DMS79 (cell line): ENCODE results near the gene COL8A2.

Source experiments
- DNase-seq: peaks from one replicate; lab custom pipeline; 2025; lab: John Stamatoyannopoulos, UW

COL8A2 gene

GRCh38 chr1:36089393-36090121, 35.5 kb downstream of the COL8A2 start:
- DNase-seq: no peak

GRCh38 chr1:36088577-36089392, 36.2 kb downstream of the COL8A2 start, which contains the start of gene ADPRS:
Gene ADPRS (plus strand): TSS chr1:36088892. CDS start chr1:36088905, 13 bp downstream.
- peak; percentile 75 for DNase-seq

DNA sequence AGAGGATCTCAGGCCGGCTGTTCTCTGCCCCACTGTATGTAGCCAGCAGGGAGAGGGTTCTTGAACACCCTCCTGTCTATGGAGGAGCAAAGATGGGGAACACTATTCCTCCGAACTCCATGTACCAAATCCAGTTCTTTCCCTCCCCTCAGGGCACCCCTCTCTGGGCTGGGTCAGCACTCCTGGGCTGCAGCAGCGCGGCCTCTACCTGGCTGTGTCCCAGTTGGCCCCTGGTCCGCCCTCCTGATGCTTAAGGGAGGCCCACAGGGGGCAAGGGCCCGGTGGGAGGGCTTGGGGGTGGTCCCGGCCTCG, 36.8 kb downstream of the COL8A2 start:
- no peak for DNase-seq

GRCh38 chr1:36087233-36088123, 37.5 kb downstream of the COL8A2 start:
- DNase-seq: no peak

DNA sequence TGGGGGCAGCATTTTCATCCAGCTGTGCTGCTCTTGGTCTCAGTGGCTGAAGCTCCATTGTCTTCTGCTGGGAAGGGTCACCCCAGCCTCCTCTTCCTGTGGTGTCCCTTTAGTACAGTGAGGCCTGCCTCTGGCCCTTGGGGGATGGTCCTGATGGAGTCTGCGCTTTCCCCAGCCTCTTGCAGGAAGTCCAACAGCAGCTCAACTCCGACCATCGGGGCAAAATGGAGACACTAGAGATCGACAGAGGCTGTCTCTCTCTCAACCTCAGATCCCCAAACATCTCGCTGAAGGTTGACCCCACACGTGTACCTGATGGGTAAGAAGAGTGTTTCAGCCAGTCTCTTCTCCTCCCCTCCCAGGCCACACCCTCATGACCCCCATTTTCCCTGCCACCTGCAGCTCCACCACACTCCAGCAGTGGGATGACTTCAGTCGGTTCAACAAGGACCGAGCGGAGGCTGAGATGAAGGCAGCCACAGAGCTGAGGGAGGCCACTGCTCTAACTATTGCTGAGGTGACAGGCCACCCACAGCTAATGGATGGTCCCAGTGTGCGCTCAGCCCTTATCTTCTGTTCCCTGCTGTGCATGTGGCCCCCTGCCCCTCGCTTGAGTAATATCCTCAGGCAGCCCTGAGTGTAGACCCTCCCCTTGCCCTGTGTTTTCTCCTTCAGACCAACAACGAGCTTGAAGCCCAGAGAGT, 38.3 kb downstream of the COL8A2 start:
- DNase-seq: no peak

GRCh38 chr1:36085686-36086526, 39.1 kb downstream of the COL8A2 start:
- DNase-seq: no peak

DNA sequence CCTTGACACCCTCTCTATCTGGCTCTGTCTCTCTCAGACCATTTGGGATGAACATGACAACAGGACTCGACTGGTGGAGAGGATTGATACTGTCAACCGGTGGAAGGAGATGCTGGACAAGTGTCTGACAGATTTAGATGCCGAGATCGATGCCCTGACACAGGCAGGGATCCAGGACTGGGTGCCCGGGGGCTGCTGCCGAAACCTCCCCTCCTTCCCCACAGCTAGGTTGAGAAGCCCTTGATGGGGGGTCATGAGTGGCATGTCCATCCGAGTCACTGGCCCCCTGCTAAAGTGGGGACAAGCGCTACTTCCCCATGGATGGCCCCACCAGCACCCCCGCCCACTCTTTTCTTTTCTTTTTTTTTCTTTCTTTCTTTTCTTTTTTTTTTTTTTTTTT, 39.9 kb downstream of the COL8A2 start:
- DNase-seq: no peak

DNA sequence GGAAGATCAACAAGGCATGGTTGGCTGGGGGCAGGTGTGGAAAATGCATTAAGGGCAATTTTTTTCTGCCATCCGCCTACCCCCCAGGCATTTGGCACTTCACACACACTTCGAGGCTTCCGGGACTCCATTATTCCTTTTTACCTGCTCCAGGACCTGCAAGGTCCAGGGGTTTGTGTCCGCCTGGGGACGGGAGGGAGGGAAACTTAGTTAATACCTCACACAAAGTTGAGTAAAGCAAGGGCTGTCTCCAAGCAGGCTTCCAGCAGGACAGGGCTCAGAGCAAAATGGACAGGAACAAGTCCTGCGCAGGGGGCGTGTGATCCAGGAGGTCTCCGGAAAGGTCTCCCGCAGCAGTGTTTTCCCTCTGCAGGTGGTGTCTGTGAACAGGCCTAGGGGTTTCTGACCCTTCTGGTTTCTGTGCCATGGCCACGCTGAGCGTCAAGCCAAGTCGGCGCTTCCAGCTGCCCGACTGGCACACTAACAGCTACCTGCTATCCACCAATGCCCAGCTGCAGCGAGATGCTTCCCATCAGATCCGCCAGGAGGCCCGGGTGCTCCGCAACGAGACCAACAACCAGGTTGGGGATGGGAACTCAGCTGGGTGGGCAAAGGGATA, 40.4 kb downstream of the COL8A2 start:
- DNase-seq: no peak

- DNase-seq: peak; percentile 72
These were observed 41.2 kb downstream of the COL8A2 start, which contains the start of gene TEKT2 for GRCh38 chr1:36083635-36084496. Gene TEKT2 (plus strand): TSS chr1:36084094. CDS start chr1:36084922, 828 bp downstream.

DNA sequence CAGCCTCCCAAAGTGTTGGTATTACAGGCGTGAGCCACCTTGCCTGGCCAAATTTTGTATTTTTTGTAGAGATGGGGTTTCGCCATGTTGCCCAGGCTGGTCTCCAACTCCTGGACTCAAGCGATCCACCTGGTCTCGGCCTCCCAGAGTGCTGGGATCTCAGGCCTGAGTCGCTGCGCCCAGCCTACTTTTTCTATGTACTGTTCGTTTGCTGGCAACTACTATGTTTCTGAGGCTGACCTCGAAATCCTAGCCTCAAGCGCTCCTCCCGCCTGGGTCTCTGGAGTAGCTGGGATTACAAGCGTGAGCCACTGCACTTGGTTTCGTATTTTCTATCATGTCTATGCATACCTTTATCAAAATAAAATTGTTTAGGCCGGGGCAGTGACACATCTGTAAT, 41.8 kb downstream of the COL8A2 start:
- DNase-seq: no peak

DNA sequence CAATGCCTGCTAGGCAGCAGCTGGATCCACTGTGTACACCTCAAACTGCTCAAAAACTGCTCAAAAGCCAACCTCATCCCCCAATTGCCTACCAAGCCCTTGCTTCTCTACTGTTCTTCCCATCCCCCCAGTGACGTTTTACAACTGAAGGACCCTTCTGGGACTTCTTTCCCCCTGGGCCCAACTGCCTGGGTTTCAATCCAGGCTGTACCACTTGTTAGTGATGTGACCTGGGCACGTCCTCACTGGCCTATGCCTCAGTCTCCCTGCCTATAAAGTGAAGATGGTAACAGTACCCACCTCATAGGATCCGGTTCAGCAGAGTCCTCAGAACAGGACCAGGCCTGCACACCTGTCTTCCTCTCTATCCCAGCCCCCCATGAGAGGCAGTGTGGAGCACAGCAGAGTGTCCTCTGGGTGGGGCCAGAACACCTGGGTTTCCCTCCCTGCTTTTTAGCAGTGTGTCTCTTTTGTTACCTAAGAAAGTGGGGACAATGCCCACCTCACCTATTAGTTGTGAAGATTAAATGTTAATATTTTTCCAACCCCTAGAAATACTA, 43.0 kb downstream of the COL8A2 start:
- DNase-seq: no peak

- no peak for DNase-seq
These were observed 44.2 kb downstream of the COL8A2 start for GRCh38 chr1:36080801-36081200.

- DNase-seq: no peak
These were observed 44.8 kb downstream of the COL8A2 start for GRCh38 chr1:36080236-36080635.

DNA sequence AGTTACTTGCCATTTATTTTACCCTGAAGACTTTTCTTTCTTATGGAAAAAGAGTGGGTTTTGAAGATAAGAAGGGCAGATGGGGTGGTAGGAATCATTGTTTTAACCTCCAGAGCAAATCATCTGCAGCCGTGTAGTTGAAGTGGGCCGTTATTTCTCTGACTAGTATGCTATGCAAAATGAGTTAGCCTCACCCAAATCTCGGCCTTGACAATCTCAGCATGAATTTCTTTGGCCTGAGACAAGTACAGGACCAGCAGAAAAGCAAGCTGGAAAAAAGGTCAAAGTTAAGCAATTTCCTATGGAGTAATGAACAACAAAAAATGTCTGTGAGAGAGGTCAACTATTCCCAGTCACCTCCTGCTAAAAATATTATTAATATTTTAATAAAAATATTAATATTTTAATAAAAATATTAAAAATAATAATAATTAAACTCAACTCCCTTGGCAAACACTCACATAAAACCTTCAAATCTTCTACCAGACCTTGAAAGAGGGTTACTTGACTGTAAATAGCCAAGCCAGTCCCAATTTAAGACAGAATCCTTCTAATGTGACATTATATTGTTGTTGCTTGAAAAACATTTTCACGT, 47.9 kb downstream of the COL8A2 start:
- no peak for DNase-seq

DNA sequence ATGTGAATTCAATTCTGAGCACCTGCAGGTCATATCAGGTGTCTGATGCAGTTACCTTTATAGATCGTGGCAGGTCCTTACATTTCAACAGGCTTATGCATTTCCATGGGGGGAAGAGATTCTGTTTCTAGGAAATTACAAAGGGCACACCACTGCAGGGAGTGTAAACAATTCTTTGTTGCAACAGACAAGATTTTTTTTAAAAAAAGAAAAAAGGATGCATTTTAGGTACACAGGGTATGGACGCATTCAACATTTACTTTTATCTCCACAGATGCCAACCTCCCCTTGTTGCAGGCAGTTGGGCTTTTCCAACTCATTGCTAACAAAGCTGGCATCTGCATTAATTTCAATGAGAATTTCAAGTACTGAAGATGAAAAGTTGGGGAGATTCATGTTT, 54.7 kb downstream of the COL8A2 start:
- no peak for DNase-seq

- DNase-seq: no peak
These were observed 56.2 kb downstream of the COL8A2 start for GRCh38 chr1:36068866-36069265.

- no peak for DNase-seq
These were observed 57.2 kb downstream of the COL8A2 start for GRCh38 chr1:36067871-36068270.

- no peak for DNase-seq
These were observed 62.7 kb downstream of the COL8A2 start for GRCh38 chr1:36062315-36062714.

- DNase-seq: no peak
These were observed 69.3 kb downstream of the COL8A2 start for GRCh38 chr1:36055706-36056105.
